Fibroblast of the aortic adventitia (primary cell): Measurements from ENCODE around the gene ANGPTL2. TPM values are rescaled to one million over a fixed set of nuclear protein-coding genes. Genes with fewer than 3 reads are reported as not detected.

Experiments
- DNase-seq: peaks from one replicate; pipeline ENCODE4 v3.0.0-alpha.2; 2010; ENCODE audit warnings: low read depth
- H3K4me3 ChIP-seq: 2 replicates; pipeline ENCODE4 v1.5.1; 2011; ENCODE audit warnings: low read depth, mild to moderate bottlenecking, control low read depth, low read length, moderate library complexity
- CTCF ChIP-seq: IDR thresholded peaks from 2 replicates; pipeline ENCODE4 v1.5.1; 2011; ENCODE audit warnings: mild to moderate bottlenecking, low read length, control low read depth, inconsistent platforms; ENCODE audit not compliant: insufficient read depth
- total RNA-seq: library from RNA; depleted of rRNA; stranded (reverse); fragments of >200 nt; gene quantifications from 2 replicates; pipeline ENCODE4 v1.2.3, GENCODE V29; 2012; ENCODE audit warnings: low replicate concordance

ANGPTL2 gene
- total RNA-seq, 1 donor = 41.0 TPM

DNA sequence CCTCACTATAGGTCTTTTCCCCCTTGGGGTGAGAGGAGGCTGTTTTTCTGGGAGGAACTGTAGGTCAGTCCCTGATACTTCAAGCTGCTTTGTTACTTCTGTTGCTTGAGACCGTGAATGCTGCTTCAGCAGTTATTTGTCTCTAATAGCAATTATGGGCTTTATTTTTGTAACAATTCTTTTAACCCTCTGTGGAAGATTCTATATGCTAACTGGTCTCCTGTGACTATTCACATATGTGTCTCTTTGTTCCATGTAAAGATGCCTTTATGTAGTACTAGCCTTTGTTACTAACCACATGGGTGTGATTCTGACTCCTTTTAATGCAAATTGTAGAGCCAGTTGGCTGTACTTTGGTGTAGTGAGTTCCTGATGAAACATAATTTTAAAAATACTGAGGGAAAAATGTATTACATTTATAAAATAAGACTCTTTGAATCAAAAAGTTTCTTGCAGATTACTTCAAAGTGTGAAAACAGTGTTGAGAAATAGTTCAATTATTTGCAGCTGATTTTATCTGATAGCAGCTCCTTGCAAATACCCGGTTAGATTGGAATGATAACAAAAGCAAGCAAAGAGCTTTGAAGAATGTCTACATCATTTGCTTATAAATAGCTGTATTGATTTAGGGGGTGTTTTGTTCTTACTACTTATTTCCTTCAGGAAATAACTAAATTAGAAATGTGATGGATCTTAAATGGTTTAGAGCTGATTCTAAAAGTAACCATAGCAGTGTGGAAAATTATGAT is 46.6 kb downstream of the ANGPTL2 start:
- no peak for TF ChIP-seq CTCF
- no peak for DNase-seq
- no peak overlapping the region for H3K4me3 ChIP-seq

GRCh38 chr9:127074561-127075548 is 47.6 kb downstream of the ANGPTL2 start:
- no peak for DNase-seq
- no peak overlapping the region for H3K4me3 ChIP-seq
- no peak for TF ChIP-seq CTCF

- TF ChIP-seq CTCF = no peak
- DNase-seq = no peak
- no peak overlapping the region for H3K4me3 ChIP-seq
These were observed 54.7 kb downstream of the ANGPTL2 start for GRCh38 chr9:127067603-127068220.

DNA sequence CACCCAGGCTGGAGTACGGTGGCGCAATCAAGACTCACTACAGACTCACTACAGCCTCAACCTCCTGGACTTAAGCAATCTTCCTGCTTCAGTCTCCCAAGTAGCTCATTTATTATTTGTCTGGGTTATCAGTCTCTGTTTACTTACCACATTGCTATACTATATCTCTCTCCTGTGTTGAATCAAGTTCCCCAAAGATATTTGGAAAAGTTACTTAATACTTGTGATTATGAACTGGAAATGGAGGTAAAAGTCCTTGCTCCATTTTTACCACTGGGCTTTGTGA is 55.6 kb downstream of the ANGPTL2 start:
- DNase-seq = peak; percentile 80
- H3K4me3 ChIP-seq = no peak overlapping the region
- TF ChIP-seq CTCF = no peak

GRCh38 chr9:127066060-127066850 is 56.2 kb downstream of the ANGPTL2 start:
- TF ChIP-seq CTCF = no peak
- DNase-seq = no peak
- H3K4me3 ChIP-seq = no peak overlapping the region

DNA sequence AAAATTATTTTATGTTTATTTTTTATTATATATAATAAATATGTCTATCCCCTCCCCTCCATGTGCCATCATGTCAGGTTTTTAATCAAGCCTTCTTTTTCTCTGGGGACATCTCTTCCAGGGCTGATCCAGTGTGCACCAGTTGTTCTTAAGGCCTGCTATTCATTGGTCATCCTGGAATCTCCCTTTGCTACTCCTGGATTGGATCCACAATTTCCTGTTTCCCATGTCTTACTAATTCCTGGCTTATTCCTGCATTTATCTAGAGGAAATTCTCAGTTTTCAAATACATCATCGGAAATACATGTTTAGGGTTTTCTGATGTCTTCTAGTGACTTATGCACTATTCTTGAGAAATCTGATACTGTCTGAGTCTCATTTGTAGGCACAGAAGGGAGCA is 56.8 kb downstream of the ANGPTL2 start:
- no peak for TF ChIP-seq CTCF
- DNase-seq = peak; percentile 93
- no peak overlapping the region for H3K4me3 ChIP-seq
